ENCODE data around the gene TMED7. TPM values are rescaled to one million over a fixed set of nuclear protein-coding genes. Genes with fewer than 3 reads are reported as not detected.
A peak's percentile ranks its signal among the peaks of the same experiment; 100 is the strongest.

TMED7 gene
- total RNA-seq, 4 donors from 2014 or later, result 100 to 148 (median 120) TPM

GRCh38 chr5:115577329-115577728, 48.5 kb downstream of the TMED7 start:
- Histone ChIP-seq H3K27ac (no peak overlapping the region), H3K4me1 (peaks cover 0 to 18% (median 0%) of the 10 kb centered on the region in 3 donors), H3K36me3 (peaks cover 2 to 6% of the 10 kb centered on the region in 2 donors), H3K4me3 (no peak overlapping the region), H3K27me3 (no peaks in the 10 kb centered on the region), H3K9me3 (no peaks in the 10 kb centered on the region)
- WGBS, 2 donors (ENCODE audit: low coverage in 1 of 2), result 86 to 100% methylated on average over 2 of the region's 2 CpGs
- ATAC-seq, result no peak
- TF ChIP-seq EP300 (IDR thresholded peaks at IDR 0.05), result no peak
- no peak for TF ChIP-seq CTCF (IDR thresholded peaks at IDR 0.05)

- H3K36me3 ChIP-seq, result peaks cover 0 to under 1% of the 10 kb centered on the region in 2 donors
- TF ChIP-seq CTCF (IDR thresholded peaks at IDR 0.05) (no peak), EP300 (IDR thresholded peaks at IDR 0.05) (no peak), POLR2AphosphoS5 (IDR thresholded peaks at IDR 0.05) (no peak), POLR2A (IDR thresholded peaks at IDR 0.05) (no peak)
Measured at GRCh38 chr5:115575167-115576070, 50.4 kb downstream of the TMED7 start.

GRCh38 chr5:115573133-115573532, 52.7 kb downstream of the TMED7 start:
- no peak for ATAC-seq
- Histone ChIP-seq H3K4me3 (no peak overlapping the region), H3K4me1 (peaks cover 0 to 42% (median 8%) of the 10 kb centered on the region in 3 donors), H3K9me3 (no peaks in the 10 kb centered on the region), H3K27me3 (no peaks in the 10 kb centered on the region), H3K27ac (no peak overlapping the region), H3K36me3 (no peaks in the 10 kb centered on the region)
- TF ChIP-seq CTCF (IDR thresholded peaks at IDR 0.05), result no peak
- no peak for TF ChIP-seq POLR2A (IDR thresholded peaks at IDR 0.05)
- TF ChIP-seq POLR2AphosphoS5 (IDR thresholded peaks at IDR 0.05), result no peak
- no peak for TF ChIP-seq EP300 (IDR thresholded peaks at IDR 0.05)
- WGBS, 2 donors (ENCODE audit: low coverage in 1 of 2), result 52 to 71% methylated on average over 2 of the region's 2 CpGs

More at GRCh38 chr5:115575167-115576070, 50.4 kb downstream of the TMED7 start:
- WGBS, 2 donors (ENCODE audit: low coverage in 1 of 2), result 79% methylated on average over 4 to 5 of the region's 5 CpGs
- Histone ChIP-seq H3K4me1 (peaks cover 0 to 36% (median 8%) of the 10 kb centered on the region in 3 donors), H3K27ac (no peak overlapping the region), H3K4me3 (no peak overlapping the region), H3K27me3 (no peaks in the 10 kb centered on the region), H3K9me3 (no peaks in the 10 kb centered on the region)
- ATAC-seq, result no peak

GRCh38 chr5:115571441-115571878, 54.4 kb downstream of the TMED7 start:
- peaks cover 0 to 42% (median 8%) of the 10 kb centered on the region in 3 donors for H3K4me1 ChIP-seq
- no peaks in the 10 kb centered on the region for H3K9me3 ChIP-seq
- no peaks in the 10 kb centered on the region for H3K36me3 ChIP-seq
- H3K27me3 ChIP-seq, result no peaks in the 10 kb centered on the region
- WGBS, 2 donors (ENCODE audit: low coverage in 1 of 2), result 29 to 70% methylated on average over 2 to 5 of the region's 5 CpGs
- peak overlapping the region; percentile 18 to 62 (median 50) for H3K27ac ChIP-seq
- TF ChIP-seq CTCF (IDR thresholded peaks at IDR 0.05), result peak in 1 of 4 experiments; percentile 29
- TF ChIP-seq POLR2AphosphoS5 (IDR thresholded peaks at IDR 0.05), result no peak
- no peak overlapping the region for H3K4me3 ChIP-seq
- peak; percentile 82 for ATAC-seq

- 47 to 75% methylated on average over 1 of the region's 1 CpG for WGBS, 2 donors (ENCODE audit: low coverage in 1 of 2)
- no peak overlapping the region for H3K27ac ChIP-seq
- ATAC-seq, result no peak
Measured at GRCh38 chr5:115568668-115569067, 57.2 kb downstream of the TMED7 start.

More at GRCh38 chr5:115568668-115569067, 57.2 kb downstream of the TMED7 start:
- Histone ChIP-seq H3K9me3 (no peaks in the 10 kb centered on the region), H3K27me3 (no peaks in the 10 kb centered on the region), H3K36me3 (no peaks in the 10 kb centered on the region), H3K4me3 (no peak overlapping the region), H3K4me1 (peaks cover 0 to 33% (median 8%) of the 10 kb centered on the region in 3 donors)
- no peak for TF ChIP-seq POLR2A (IDR thresholded peaks at IDR 0.05)
- no peak for TF ChIP-seq EP300 (IDR thresholded peaks at IDR 0.05)
- TF ChIP-seq CTCF (IDR thresholded peaks at IDR 0.05), result no peak
- no peak for TF ChIP-seq POLR2AphosphoS5 (IDR thresholded peaks at IDR 0.05)

Data from gastroesophageal sphincter (tissue), 4 donors.